Activated CD4-positive, alpha-beta T cell treated with anti-CD3 and anti-CD28 coated beads, Interleukin-2, amount 10 ng/mL, durations not matched to agents 24 days and 14 days (primary cell): ENCODE measurements around the gene SGSH. TPM values are rescaled to one million over a fixed set of nuclear protein-coding genes. Genes with fewer than 3 reads are reported as not detected.

Experiments
- DNase-seq: peaks from one replicate; pipeline ENCODE4 v3.0.0; 2022
- H3K27ac Mint-ChIP-seq: one replicate; pipeline ENCODE4 v1.8.0; 2022; ENCODE audit warnings: mild to moderate bottlenecking, mixed read lengths
- H3K27me3 Mint-ChIP-seq: one replicate; pipeline ENCODE4 v1.8.0; 2022; ENCODE audit warnings: mixed read lengths
- H3K36me3 Mint-ChIP-seq: one replicate; pipeline ENCODE4 v1.8.0; 2022; ENCODE audit warnings: low read depth, mild to moderate bottlenecking, mixed read lengths
- H3K4me1 Mint-ChIP-seq: one replicate; pipeline ENCODE4 v1.8.0; 2021; ENCODE audit warnings: mixed read lengths
- H3K4me3 Mint-ChIP-seq: one replicate; pipeline ENCODE4 v1.8.0; 2022; ENCODE audit warnings: mild to moderate bottlenecking, moderate library complexity, mixed read lengths
- H3K9me3 Mint-ChIP-seq: one replicate; pipeline ENCODE4 v1.8.0; 2021; ENCODE audit warnings: mixed read lengths
- intact Hi-C: fragments of 100-400 bp; cut with micrococcal nuclease; formaldehyde crosslinking; loops from one replicate; pipeline ENCODE4 v1.15.1; 2023
- total RNA-seq: library from RNA; stranded (reverse); gene quantifications from 2 replicates; pipeline ENCODE4 v1.2.3, GENCODE V29; 2022

Gene SGSH
- total RNA-seq, 1 donor from 2014 or later: 22.5 TPM

- no peak for DNase-seq
- Mint-ChIP-seq H3K36me3 (peaks cover 10% of the 10 kb centered on the region), H3K4me1 (peaks cover 8% of the 10 kb centered on the region), H3K9me3 (no peaks in the 10 kb centered on the region), H3K27ac (no peak overlapping the region), H3K4me3 (no peak overlapping the region), H3K27me3 (peaks cover 2% of the 10 kb centered on the region)
- intact Hi-C loops: loop anchor here (5.0 kb wide), 1 partner anchor 36 kb away; no protein-coding TSS in a partner anchor
These were observed 3.4 kb downstream of the SGSH start for GRCh38 chr17:80216473-80217456.

- Mint-ChIP-seq H3K27ac (no peak overlapping the region), H3K4me1 (peaks cover 7% of the 10 kb centered on the region), H3K27me3 (no peaks in the 10 kb centered on the region), H3K9me3 (no peaks in the 10 kb centered on the region), H3K4me3 (no peak overlapping the region), H3K36me3 (peaks cover 15% of the 10 kb centered on the region)
- no peak for DNase-seq
- intact Hi-C loops: loop anchor here (5.0 kb wide), 1 partner anchor 37 kb away; no protein-coding TSS in a partner anchor
These were observed 5.3 kb downstream of the SGSH start for GRCh38 chr17:80214878-80215210.

- Mint-ChIP-seq H3K27me3 (no peaks in the 10 kb centered on the region), H3K4me1 (peaks cover 2% of the 10 kb centered on the region), H3K27ac (no peak overlapping the region), H3K4me3 (no peak overlapping the region), H3K36me3 (peaks cover 15% of the 10 kb centered on the region), H3K9me3 (no peaks in the 10 kb centered on the region)
- intact Hi-C loops: no loop called here
- DNase-seq: no peak
These were observed 5.9 kb downstream of the SGSH start for GRCh38 chr17:80214012-80214877.

- H3K36me3 Mint-ChIP-seq: peaks cover 15% of the 10 kb centered on the region
- DNase-seq: no peak
- intact Hi-C loops: no loop called here
- no peaks in the 10 kb centered on the region for H3K9me3 Mint-ChIP-seq
- no peaks in the 10 kb centered on the region for H3K27me3 Mint-ChIP-seq
- peaks cover under 1% of the 10 kb centered on the region for H3K4me1 Mint-ChIP-seq
- no peak overlapping the region for H3K27ac Mint-ChIP-seq
- H3K4me3 Mint-ChIP-seq: no peak overlapping the region
These were observed 6.5 kb downstream of the SGSH start for GRCh38 chr17:80213643-80213975.

GRCh38 chr17:80212962-80213642 lies 7.0 kb downstream of the SGSH start:
- Mint-ChIP-seq H3K36me3 (peaks cover 15% of the 10 kb centered on the region), H3K4me1 (no peaks in the 10 kb centered on the region), H3K27me3 (no peaks in the 10 kb centered on the region), H3K4me3 (no peak overlapping the region), H3K27ac (no peak overlapping the region), H3K9me3 (no peaks in the 10 kb centered on the region)
- DNase-seq: no peak
- intact Hi-C loops: no loop called here

GRCh38 chr17:80212511-80212910 lies 7.6 kb downstream of the SGSH start:
- Mint-ChIP-seq H3K4me3 (no peak overlapping the region), H3K27ac (no peak overlapping the region), H3K36me3 (peaks cover 14% of the 10 kb centered on the region), H3K27me3 (no peaks in the 10 kb centered on the region), H3K9me3 (no peaks in the 10 kb centered on the region), H3K4me1 (no peaks in the 10 kb centered on the region)
- DNase-seq: no peak
- intact Hi-C loops: no loop called here

- Mint-ChIP-seq H3K27me3 (no peaks in the 10 kb centered on the region), H3K27ac (no peak overlapping the region), H3K36me3 (peaks cover 13% of the 10 kb centered on the region), H3K4me1 (no peaks in the 10 kb centered on the region), H3K4me3 (no peak overlapping the region), H3K9me3 (no peaks in the 10 kb centered on the region)
- intact Hi-C loops: no loop called here
- DNase-seq: no peak
These were observed 8.0 kb downstream of the SGSH start for GRCh38 chr17:80212109-80212508.

GRCh38 chr17:80210348-80211108 lies 9.6 kb downstream of the SGSH start:
- Mint-ChIP-seq H3K4me1 (no peaks in the 10 kb centered on the region), H3K36me3 (peaks cover 6% of the 10 kb centered on the region), H3K27me3 (no peaks in the 10 kb centered on the region), H3K9me3 (no peaks in the 10 kb centered on the region), H3K4me3 (no peak overlapping the region), H3K27ac (no peak overlapping the region)
- intact Hi-C loops: no loop called here
- DNase-seq: no peak

GRCh38 chr17:80209765-80210164 lies 10.4 kb downstream of the SGSH start:
- H3K4me3 Mint-ChIP-seq: no peak overlapping the region
- no peak overlapping the region for H3K27ac Mint-ChIP-seq
- DNase-seq: no peak
- no peaks in the 10 kb centered on the region for H3K4me1 Mint-ChIP-seq
- intact Hi-C loops: no loop called here
- no peaks in the 10 kb centered on the region for H3K9me3 Mint-ChIP-seq
- peaks cover 6% of the 10 kb centered on the region for H3K36me3 Mint-ChIP-seq
- no peaks in the 10 kb centered on the region for H3K27me3 Mint-ChIP-seq

- intact Hi-C loops: no loop called here
- Mint-ChIP-seq H3K27ac (no peak overlapping the region), H3K4me3 (no peak overlapping the region), H3K36me3 (peaks cover 6% of the 10 kb centered on the region), H3K27me3 (no peaks in the 10 kb centered on the region), H3K9me3 (no peaks in the 10 kb centered on the region), H3K4me1 (no peaks in the 10 kb centered on the region)
- no peak for DNase-seq
These were observed 12.1 kb downstream of the SGSH start for GRCh38 chr17:80208050-80208449.

GRCh38 chr17:80205811-80206210 lies 14.3 kb downstream of the SGSH start:
- intact Hi-C loops: no loop called here
- peaks cover 4% of the 10 kb centered on the region for H3K36me3 Mint-ChIP-seq
- no peak overlapping the region for H3K27ac Mint-ChIP-seq
- no peaks in the 10 kb centered on the region for H3K27me3 Mint-ChIP-seq
- DNase-seq: no peak
- no peaks in the 10 kb centered on the region for H3K9me3 Mint-ChIP-seq
- no peaks in the 10 kb centered on the region for H3K4me1 Mint-ChIP-seq
- H3K4me3 Mint-ChIP-seq: no peak overlapping the region

- intact Hi-C loops: no loop called here
- Mint-ChIP-seq H3K4me3 (no peak overlapping the region), H3K9me3 (no peaks in the 10 kb centered on the region)
These were observed 15.3 kb downstream of the SGSH start for GRCh38 chr17:80204626-80205468.

More at GRCh38 chr17:80204626-80205468, 15.3 kb downstream of the SGSH start:
- no peak overlapping the region for H3K27ac Mint-ChIP-seq
- no peaks in the 10 kb centered on the region for H3K27me3 Mint-ChIP-seq
- H3K4me1 Mint-ChIP-seq: no peaks in the 10 kb centered on the region
- H3K36me3 Mint-ChIP-seq: no peaks in the 10 kb centered on the region
- no peak for DNase-seq
